Vagina (tissue), 2 donors: ENCODE data around the gene NAALADL1.

Experiments used
- POLR2AphosphoS5 ChIP-seq, 2 donors: sonication (generic); formaldehyde crosslinking; IDR thresholded peaks; one replicate each; pipeline ENCODE4 v1.9.0; 2017; ENCODE audit warnings: antibody characterized with exemption in 2 of 2, mild to moderate bottlenecking in 2 of 2, low read depth in 1 of 2; ENCODE audit not compliant: insufficient read depth in 1 of 2
- TF ChIP-seq, protein P1 (sequence below), 3 experiments: fragments of 450-650 bp in 2 of 3; fragments of 200-600 bp in 1 of 3; sonication (generic) in 1 of 3; IDR thresholded peaks; one replicate each; pipeline ENCODE4 v1.5.1; 2017 to 2019; ENCODE audit warnings: antibody characterized with exemption in 3 of 3, mild to moderate bottlenecking in 2 of 3, moderate library complexity in 2 of 3

DNA sequence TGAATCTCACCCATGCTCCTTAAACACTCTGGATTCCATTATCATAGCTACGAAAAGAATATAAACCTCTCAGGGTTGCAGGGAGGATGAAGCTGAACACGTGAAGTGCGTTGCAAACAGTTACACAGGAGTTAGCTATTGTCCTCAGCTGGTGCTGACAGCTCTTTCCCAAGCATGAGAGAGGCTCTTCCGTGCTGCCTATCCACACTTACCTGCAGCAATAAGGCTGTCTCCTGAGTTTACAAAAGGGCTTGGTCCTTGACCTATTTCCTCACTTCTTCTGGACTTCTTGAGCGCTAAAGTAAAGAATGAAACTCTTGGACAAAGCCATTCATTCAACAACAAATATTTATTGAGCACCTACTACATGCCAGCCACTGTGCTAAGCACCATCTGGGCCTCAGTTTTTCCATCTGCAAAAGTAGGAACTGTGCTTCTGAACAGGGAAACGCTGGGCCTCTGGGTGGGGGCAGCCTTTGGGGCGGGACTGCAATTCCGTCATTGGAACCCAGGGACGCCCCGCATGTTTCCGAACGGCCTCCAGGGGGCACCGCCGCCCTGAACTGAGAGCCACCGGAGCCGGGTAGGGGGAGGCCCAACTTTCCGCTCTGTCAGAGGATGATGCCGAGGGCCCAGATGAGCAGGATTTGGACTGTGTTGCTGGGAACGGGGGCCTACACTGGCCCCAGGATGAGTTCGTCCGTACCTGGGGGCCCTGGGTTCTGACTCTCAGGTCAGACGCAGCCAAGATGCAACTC, 45.0 kb downstream of the NAALADL1 start:
- TF ChIP-seq, protein P1, sequence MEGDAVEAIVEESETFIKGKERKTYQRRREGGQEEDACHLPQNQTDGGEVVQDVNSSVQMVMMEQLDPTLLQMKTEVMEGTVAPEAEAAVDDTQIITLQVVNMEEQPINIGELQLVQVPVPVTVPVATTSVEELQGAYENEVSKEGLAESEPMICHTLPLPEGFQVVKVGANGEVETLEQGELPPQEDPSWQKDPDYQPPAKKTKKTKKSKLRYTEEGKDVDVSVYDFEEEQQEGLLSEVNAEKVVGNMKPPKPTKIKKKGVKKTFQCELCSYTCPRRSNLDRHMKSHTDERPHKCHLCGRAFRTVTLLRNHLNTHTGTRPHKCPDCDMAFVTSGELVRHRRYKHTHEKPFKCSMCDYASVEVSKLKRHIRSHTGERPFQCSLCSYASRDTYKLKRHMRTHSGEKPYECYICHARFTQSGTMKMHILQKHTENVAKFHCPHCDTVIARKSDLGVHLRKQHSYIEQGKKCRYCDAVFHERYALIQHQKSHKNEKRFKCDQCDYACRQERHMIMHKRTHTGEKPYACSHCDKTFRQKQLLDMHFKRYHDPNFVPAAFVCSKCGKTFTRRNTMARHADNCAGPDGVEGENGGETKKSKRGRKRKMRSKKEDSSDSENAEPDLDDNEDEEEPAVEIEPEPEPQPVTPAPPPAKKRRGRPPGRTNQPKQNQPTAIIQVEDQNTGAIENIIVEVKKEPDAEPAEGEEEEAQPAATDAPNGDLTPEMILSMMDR (IDR thresholded peaks at IDR 0.05), result peak in 2 of 3 experiments; percentile 42 to 85
- TF ChIP-seq POLR2AphosphoS5 (IDR thresholded peaks at IDR 0.05; ENCODE audit: insufficient read depth in 1 of 2, low read depth in 1 of 2), result peak; percentile 35 to 92
